ENCODE data around the gene FADS3.

The FADS3 gene

DNA sequence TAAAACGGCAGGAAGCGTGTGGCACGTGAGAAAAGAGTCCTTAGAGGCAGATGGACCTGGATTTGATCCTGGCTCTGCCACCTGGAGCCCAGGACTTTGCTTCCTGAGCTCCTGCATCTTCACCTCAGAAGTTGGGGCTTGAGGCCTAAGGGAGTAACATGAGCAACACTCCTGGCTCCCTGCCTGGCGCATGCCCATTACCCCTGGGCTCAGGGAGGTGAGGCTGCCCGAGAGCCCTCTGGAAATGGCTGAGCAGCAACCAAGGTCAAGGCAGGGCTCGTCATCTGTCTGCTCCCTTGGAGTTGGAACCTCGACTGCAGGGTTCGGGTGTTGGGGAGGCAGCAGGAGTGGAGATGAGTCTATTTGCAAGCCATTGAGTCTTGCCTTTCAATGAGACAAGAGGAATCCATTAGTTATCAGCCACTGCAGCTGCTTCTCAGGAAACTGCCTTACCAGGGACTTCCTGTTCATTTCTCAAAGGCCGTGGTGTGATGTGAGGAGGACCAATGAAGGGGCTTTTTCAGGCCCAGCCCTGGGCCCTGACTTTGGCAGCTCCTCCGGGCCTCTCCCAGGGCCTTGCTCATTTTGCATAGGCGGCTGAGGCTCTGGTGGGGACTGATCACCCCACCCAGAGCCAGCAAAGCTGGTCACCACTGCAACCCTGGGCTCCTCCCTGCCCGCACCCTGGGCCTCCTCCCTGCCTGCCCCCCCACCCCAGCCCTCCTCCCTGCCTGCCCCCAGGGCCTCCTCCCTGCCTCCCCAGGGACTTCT is 56.9 kb downstream of the FADS3 start:
- Histone ChIP-seq H3K27ac (ENCODE audit: low read depth, low read length, poor library complexity, severe bottlenecking) (peak overlapping the region; percentile 96), H4K20me1 (ENCODE audit: insufficient read depth, low read length) (no peaks in the 10 kb centered on the region), H3K36me3 (ENCODE audit: insufficient read depth, low read length) (peaks cover 12% of the 10 kb centered on the region), H3K4me3 (ENCODE audit: low read depth, low read length, poor library complexity, severe bottlenecking) (peak overlapping the region; percentile 36), H3K4me1 (ENCODE audit: insufficient read depth, low read length, severe bottlenecking) (peaks cover 62% of the 10 kb centered on the region), H3K9me2 (ENCODE audit: low read depth, low read length) (no peaks in the 10 kb centered on the region), H3K79me2 (ENCODE audit: insufficient read depth, low read length) (peaks cover 10% of the 10 kb centered on the region; the same call in 1 of the 2 replicates), H3K9me3 (ENCODE audit: low read length) (no peaks in the 10 kb centered on the region), H2AFZ (ENCODE audit: low read length) (no peak overlapping the region), H3K4me2 (ENCODE audit: low read length) (peak overlapping the region; percentile 71), H3K27me3 (ENCODE audit: insufficient read depth, low read length) (no peaks in the 10 kb centered on the region), H3K9ac (ENCODE audit: low read length) (peak overlapping the region; percentile 64; the same call in 1 of the 2 replicates), H3F3A (ENCODE audit: insufficient read depth, low read length) (no peaks in the 10 kb centered on the region)
- TF ChIP-seq, protein P1, sequence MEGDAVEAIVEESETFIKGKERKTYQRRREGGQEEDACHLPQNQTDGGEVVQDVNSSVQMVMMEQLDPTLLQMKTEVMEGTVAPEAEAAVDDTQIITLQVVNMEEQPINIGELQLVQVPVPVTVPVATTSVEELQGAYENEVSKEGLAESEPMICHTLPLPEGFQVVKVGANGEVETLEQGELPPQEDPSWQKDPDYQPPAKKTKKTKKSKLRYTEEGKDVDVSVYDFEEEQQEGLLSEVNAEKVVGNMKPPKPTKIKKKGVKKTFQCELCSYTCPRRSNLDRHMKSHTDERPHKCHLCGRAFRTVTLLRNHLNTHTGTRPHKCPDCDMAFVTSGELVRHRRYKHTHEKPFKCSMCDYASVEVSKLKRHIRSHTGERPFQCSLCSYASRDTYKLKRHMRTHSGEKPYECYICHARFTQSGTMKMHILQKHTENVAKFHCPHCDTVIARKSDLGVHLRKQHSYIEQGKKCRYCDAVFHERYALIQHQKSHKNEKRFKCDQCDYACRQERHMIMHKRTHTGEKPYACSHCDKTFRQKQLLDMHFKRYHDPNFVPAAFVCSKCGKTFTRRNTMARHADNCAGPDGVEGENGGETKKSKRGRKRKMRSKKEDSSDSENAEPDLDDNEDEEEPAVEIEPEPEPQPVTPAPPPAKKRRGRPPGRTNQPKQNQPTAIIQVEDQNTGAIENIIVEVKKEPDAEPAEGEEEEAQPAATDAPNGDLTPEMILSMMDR (IDR thresholded peaks at IDR 0.05; ENCODE audit: low read length), result no peak
- TF ChIP-seq EZH2 (IDR thresholded peaks at IDR 0.05; ENCODE audit: borderline replicate concordance, low read length), result no peak

DNA sequence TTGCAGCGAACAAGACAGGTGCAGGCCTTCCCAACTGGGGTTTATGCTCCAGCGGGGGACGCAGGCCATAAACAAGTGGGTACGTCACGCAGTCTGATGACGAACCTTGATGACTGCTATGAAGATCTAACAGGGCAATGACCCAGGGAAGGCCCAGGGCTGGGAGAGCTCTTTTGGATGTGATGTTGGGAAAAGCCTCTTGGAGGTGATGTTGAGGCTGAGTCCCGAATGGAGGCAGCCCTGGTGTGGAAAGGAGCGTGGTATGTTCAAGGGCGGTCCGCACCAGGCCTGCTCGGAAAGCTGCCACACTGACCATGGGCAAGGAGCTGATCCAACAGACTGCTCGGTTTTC is 57.4 kb downstream of the FADS3 start:
- TF ChIP-seq, protein P1 (IDR thresholded peaks at IDR 0.05; ENCODE audit: low read length), result no peak
- no peak for TF ChIP-seq EZH2 (IDR thresholded peaks at IDR 0.05; ENCODE audit: borderline replicate concordance, low read length)
- Histone ChIP-seq H3K9ac (ENCODE audit: low read length) (peak overlapping the region; percentile 62; the same call in 1 of the 2 replicates), H3K9me2 (ENCODE audit: low read depth, low read length) (no peaks in the 10 kb centered on the region), H3K9me3 (ENCODE audit: low read length) (no peaks in the 10 kb centered on the region), H3K4me3 (ENCODE audit: low read depth, low read length, poor library complexity, severe bottlenecking) (peak overlapping the region; percentile 36), H3F3A (ENCODE audit: insufficient read depth, low read length) (no peaks in the 10 kb centered on the region), H3K27ac (ENCODE audit: low read depth, low read length, poor library complexity, severe bottlenecking) (peak overlapping the region; percentile 96), H3K79me2 (ENCODE audit: insufficient read depth, low read length) (peaks cover 10% of the 10 kb centered on the region; the same call in 1 of the 2 replicates), H3K4me1 (ENCODE audit: insufficient read depth, low read length, severe bottlenecking) (peaks cover 67% of the 10 kb centered on the region), H2AFZ (ENCODE audit: low read length) (no peak overlapping the region), H3K36me3 (ENCODE audit: insufficient read depth, low read length) (peaks cover 10% of the 10 kb centered on the region), H4K20me1 (ENCODE audit: insufficient read depth, low read length) (no peaks in the 10 kb centered on the region), H3K4me2 (ENCODE audit: low read length) (peak overlapping the region; percentile 71), H3K27me3 (ENCODE audit: insufficient read depth, low read length) (no peaks in the 10 kb centered on the region)

DNA sequence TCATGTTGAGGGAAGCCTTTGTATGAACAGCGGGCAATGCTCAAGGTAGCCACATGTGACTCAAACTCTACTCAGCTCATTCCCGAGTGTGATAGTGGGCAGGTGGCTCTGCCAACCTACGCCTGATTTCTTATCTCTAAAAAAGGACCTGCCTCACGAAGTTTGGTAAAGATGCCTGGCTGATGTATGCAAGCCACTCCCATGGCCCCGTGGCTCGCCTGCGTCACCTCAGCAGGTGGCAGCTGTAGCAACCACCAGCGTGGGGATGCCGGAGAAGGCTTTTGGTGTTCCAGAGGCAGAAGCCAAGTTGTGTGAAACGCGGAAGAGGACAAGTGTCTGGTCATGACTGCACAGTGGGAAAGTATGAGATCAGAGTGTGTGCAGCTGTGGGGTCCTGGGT is 57.9 kb downstream of the FADS3 start:
- H3K79me2 ChIP-seq (ENCODE audit: insufficient read depth, low read length), result peaks cover 10% of the 10 kb centered on the region; the same call in 1 of the 2 replicates
- peak overlapping the region; percentile 36 for H3K4me3 ChIP-seq (ENCODE audit: low read depth, low read length, poor library complexity, severe bottlenecking)
- H3F3A ChIP-seq (ENCODE audit: insufficient read depth, low read length), result no peaks in the 10 kb centered on the region
- H3K27me3 ChIP-seq (ENCODE audit: insufficient read depth, low read length), result no peaks in the 10 kb centered on the region
- H3K36me3 ChIP-seq (ENCODE audit: insufficient read depth, low read length), result peaks cover 8% of the 10 kb centered on the region; the same call in 1 of the 2 replicates
- no peaks in the 10 kb centered on the region for H3K9me2 ChIP-seq (ENCODE audit: low read depth, low read length)
- peak overlapping the region; percentile 96 for H3K27ac ChIP-seq (ENCODE audit: low read depth, low read length, poor library complexity, severe bottlenecking)
- H3K9ac ChIP-seq (ENCODE audit: low read length), result peak overlapping the region; percentile 62; the same call in 1 of the 2 replicates
- TF ChIP-seq, protein P1 (IDR thresholded peaks at IDR 0.05; ENCODE audit: low read length), result no peak
- TF ChIP-seq EZH2 (IDR thresholded peaks at IDR 0.05; ENCODE audit: borderline replicate concordance, low read length), result no peak
- H3K4me1 ChIP-seq (ENCODE audit: insufficient read depth, low read length, severe bottlenecking), result peaks cover 67% of the 10 kb centered on the region
- peak overlapping the region; percentile 71 for H3K4me2 ChIP-seq (ENCODE audit: low read length)
- no peaks in the 10 kb centered on the region for H3K9me3 ChIP-seq (ENCODE audit: low read length)
- no peaks in the 10 kb centered on the region for H4K20me1 ChIP-seq (ENCODE audit: insufficient read depth, low read length)
- H2AFZ ChIP-seq (ENCODE audit: low read length), result no peak overlapping the region
